ENCODE measurements around the gene ACP5. TPM values are rescaled to one million over a fixed set of nuclear protein-coding genes. Genes with fewer than 3 reads are reported as not detected.

Gene ACP5
- total RNA-seq, 1 experiment from 2014 or later = 2.3 TPM

DNA sequence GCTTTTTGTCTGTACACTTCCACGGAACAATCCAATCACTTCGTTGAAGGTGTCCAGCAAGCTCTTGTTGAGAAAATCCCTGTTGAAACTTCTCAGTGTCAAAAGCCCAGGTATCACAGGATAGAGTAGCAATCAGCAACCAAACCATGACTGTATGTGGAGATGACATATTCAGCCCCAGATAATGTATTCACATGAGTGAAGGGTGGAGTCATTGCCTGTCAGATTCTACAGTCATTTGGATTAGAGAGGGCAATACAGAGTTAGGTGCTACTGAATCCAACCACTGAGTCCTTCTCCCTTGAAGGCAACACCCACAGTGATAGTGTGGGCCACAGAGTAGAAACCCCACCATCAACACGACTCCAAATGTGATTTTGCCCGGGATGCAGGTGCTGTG lies 43.1 kb upstream of the ACP5 start:
- Histone ChIP-seq H4K8ac (replicated peaks; ENCODE audit: insufficient read length, low read depth, low read length) (no peak overlapping the region), H3K27ac (ENCODE audit: insufficient read length, low read depth, low read length) (no peak overlapping the region), H3K4me1 (ENCODE audit: insufficient read depth, low read length) (no peaks in the 10 kb centered on the region; the same call in 1 of the 2 replicates), H2AFZ (ENCODE audit: low read length) (no peak overlapping the region), H3K4me2 (ENCODE audit: insufficient read depth, insufficient read length, low read length) (no peak overlapping the region), H3K56ac (ENCODE audit: insufficient read length, low read depth, low read length) (no peak overlapping the region), H3T11ph (ENCODE audit: low read length) (no peak overlapping the region), H3K9me3 (ENCODE audit: control insufficient read depth, low read depth, low read length) (peaks cover 26% of the 10 kb centered on the region), H4K5ac (ENCODE audit: insufficient read length, low read depth, low read length) (no peak overlapping the region), H3K27me3 (ENCODE audit: insufficient read depth, low read length) (no peaks in the 10 kb centered on the region), H3K79me1 (ENCODE audit: insufficient read depth, low read depth, low read length, poor library complexity, severe bottlenecking) (no peaks in the 10 kb centered on the region), H2BK5ac (ENCODE audit: insufficient read length, low read length) (no peak overlapping the region), H3K23ac (ENCODE audit: insufficient read length, low read depth, low read length) (no peak overlapping the region), H3K23me2 (ENCODE audit: insufficient read length, low read depth, low read length, poor library complexity, severe bottlenecking) (peaks cover 3% of the 10 kb centered on the region), H3K14ac (ENCODE audit: insufficient read depth, low read length) (no peak overlapping the region), H2BK15ac (ENCODE audit: low read depth, low read length) (no peak overlapping the region), H3K4ac (ENCODE audit: low read depth, low read length) (no peak overlapping the region), H3K79me2 (ENCODE audit: insufficient read depth, low read length) (peaks cover 1% of the 10 kb centered on the region; the same call in 1 of the 2 replicates), H4K20me1 (ENCODE audit: control insufficient read depth, insufficient read depth, insufficient read length) (no peaks in the 10 kb centered on the region), H2BK12ac (ENCODE audit: insufficient read length, low read depth, low read length) (no peak overlapping the region), H2BK120ac (ENCODE audit: low read depth, low read length, poor library complexity, severe bottlenecking) (no peak overlapping the region), H2AK5ac (ENCODE audit: insufficient read length, low read length) (no peak overlapping the region), H2BK20ac (ENCODE audit: low read depth, low read length, poor library complexity, severe bottlenecking) (no peak overlapping the region), H3K18ac (ENCODE audit: insufficient read length, low read depth, low read length) (no peak overlapping the region), H3K9ac (ENCODE audit: extremely low read depth, insufficient read length, low read length) (no peak overlapping the region), H4K91ac (ENCODE audit: insufficient read length, low read depth, low read length) (no peak overlapping the region)
- Mint-ChIP-seq H3K27ac (no peak overlapping the region), H3K27me3 (ENCODE audit: low read depth) (peaks cover 14% of the 10 kb centered on the region), H3K4me1 (peaks cover 17 to 22% of the 10 kb centered on the region in 2 experiments), H3K36me3 (ENCODE audit: insufficient read depth in 1 of 3, low read depth in 3 of 3) (peaks cover 54 to 59% (median 55%) of the 10 kb centered on the region in 3 experiments), H3K9me3 (peaks cover 27 to 32% of the 10 kb centered on the region in 2 experiments), H3K4me3 (no peak overlapping the region)
- TF ChIP-seq, protein P1, sequence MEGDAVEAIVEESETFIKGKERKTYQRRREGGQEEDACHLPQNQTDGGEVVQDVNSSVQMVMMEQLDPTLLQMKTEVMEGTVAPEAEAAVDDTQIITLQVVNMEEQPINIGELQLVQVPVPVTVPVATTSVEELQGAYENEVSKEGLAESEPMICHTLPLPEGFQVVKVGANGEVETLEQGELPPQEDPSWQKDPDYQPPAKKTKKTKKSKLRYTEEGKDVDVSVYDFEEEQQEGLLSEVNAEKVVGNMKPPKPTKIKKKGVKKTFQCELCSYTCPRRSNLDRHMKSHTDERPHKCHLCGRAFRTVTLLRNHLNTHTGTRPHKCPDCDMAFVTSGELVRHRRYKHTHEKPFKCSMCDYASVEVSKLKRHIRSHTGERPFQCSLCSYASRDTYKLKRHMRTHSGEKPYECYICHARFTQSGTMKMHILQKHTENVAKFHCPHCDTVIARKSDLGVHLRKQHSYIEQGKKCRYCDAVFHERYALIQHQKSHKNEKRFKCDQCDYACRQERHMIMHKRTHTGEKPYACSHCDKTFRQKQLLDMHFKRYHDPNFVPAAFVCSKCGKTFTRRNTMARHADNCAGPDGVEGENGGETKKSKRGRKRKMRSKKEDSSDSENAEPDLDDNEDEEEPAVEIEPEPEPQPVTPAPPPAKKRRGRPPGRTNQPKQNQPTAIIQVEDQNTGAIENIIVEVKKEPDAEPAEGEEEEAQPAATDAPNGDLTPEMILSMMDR (conservative IDR thresholded peaks at IDR 0.05) = no peak
- DNase-seq = no peak
- WGBS (ENCODE audit: extremely low coverage, insufficient read length, low lambda C conversion rate) = no CpG with 5 or more reads among the region's 4 CpGs
